Panc1 (cell line): Measurements from ENCODE around the gene TIPRL. TPM values are rescaled to one million over a fixed set of nuclear protein-coding genes. Genes with fewer than 3 reads are reported as not detected.
A peak's percentile ranks its signal among the peaks of the same experiment; 100 is the strongest.

Experiments used
- ATAC-seq: fragments of 200-7000 bp; cut with Tn5 transposase; 2 replicates; pipeline ENCODE4 v1.9.1; 2020; ENCODE audit warnings: mild to moderate bottlenecking, moderate library complexity
- BruUV-seq: library from RNA; stranded (reverse); fragments of 400-500 nt; replicated peaks from 2 replicates; lab custom pipeline; 2021; lab: Mats Ljungman, UMichigan
- CTCF ChIA-PET: fragments of 300-600 bp; sonication (Branson Sonifier 250); formaldehyde crosslinking; loops from one replicate; lab custom pipeline; 2022; ENCODE audit warnings: antibody characterized with exemption; lab: Charles Lee
- POLR2A ChIA-PET: fragments of 300-600 bp; sonication (Branson Sonifier 250); formaldehyde crosslinking; loops from one replicate; lab custom pipeline; 2022; ENCODE audit warnings: antibody characterized with exemption; lab: Charles Lee
- DNase-seq: peaks from one replicate; pipeline ENCODE4 v3.0.0-alpha.2; 2010; ENCODE audit warnings: low read depth, low spot score
- H3K27ac ChIP-seq: 2 replicates; pipeline ENCODE4 v1.5.1; 2011; ENCODE audit warnings: mild to moderate bottlenecking, low read length, inconsistent platforms
- H3K27me3 ChIP-seq: fragments of 200-500 bp; sonication (Bioruptor generic); 2 replicates; pipeline ENCODE4 v1.6.0; 2014; ENCODE audit warnings: low read length, inconsistent platforms; ENCODE audit not compliant: control insufficient read depth, insufficient read depth
- H3K36me3 ChIP-seq: fragments of 200-500 bp; sonication (Bioruptor generic); 2 replicates; pipeline ENCODE4 v1.5.1; 2014; ENCODE audit warnings: inconsistent platforms, mild to moderate bottlenecking, low read length, moderate library complexity; ENCODE audit not compliant: control insufficient read depth, insufficient read depth
- H3K4me1 ChIP-seq: 2 replicates; pipeline ENCODE4 v1.5.1; 2011; ENCODE audit warnings: inconsistent platforms, mild to moderate bottlenecking, low read length, moderate library complexity; ENCODE audit not compliant: control insufficient read depth, insufficient read depth
- H3K4me3 ChIP-seq, 2 experiments: 2 replicates each; pipeline ENCODE4 v1.5.1; 2011 to 2012; ENCODE audit warnings: low read depth in 2 of 2, low read length in 2 of 2, mild to moderate bottlenecking in 2 of 2, inconsistent platforms in 1 of 2, moderate library complexity in 1 of 2
- H3K9me3 ChIP-seq: fragments of 200-500 bp; sonication (Bioruptor generic); 2 replicates; pipeline ENCODE4 v1.5.1; 2014; ENCODE audit warnings: low read depth, mild to moderate bottlenecking, inconsistent platforms, low read length, moderate library complexity; ENCODE audit not compliant: control insufficient read depth, insufficient read depth
- POLR2AphosphoS5 ChIP-seq: IDR thresholded peaks from 2 replicates; pipeline ENCODE4 v1.6.1; 2012; ENCODE audit warnings: mild to moderate bottlenecking, low read depth, low read length, moderate library complexity
- SIN3A ChIP-seq: IDR thresholded peaks from 2 replicates; pipeline ENCODE4 v1.6.1; 2012; ENCODE audit warnings: low read depth, mild to moderate bottlenecking, low read length, moderate library complexity, borderline replicate concordance; ENCODE audit not compliant: insufficient read depth
- TCF7L2 ChIP-seq: IDR thresholded peaks from 2 replicates; pipeline ENCODE4 v1.6.1; 2011; ENCODE audit warnings: mild to moderate bottlenecking, low read depth, low read length, inconsistent platforms
- in situ Hi-C: cut with HindIII; loops from 2 replicates; pipeline ENCODE4 v1.10.0; 2016; ENCODE audit warnings: low sequenced_read_pairs, low pct_unique_long_range_greater_than_20kb
- intact Hi-C: fragments of 100-400 bp; cut with micrococcal nuclease; formaldehyde crosslinking; loops from one replicate; pipeline ENCODE4 v1.10.0; 2022; ENCODE audit not compliant: unreplicated experiment
- total RNA-seq: library from RNA; stranded (reverse); gene quantifications from one replicate; pipeline ENCODE4 v1.2.1, GENCODE V29; 2021; ENCODE audit not compliant: unreplicated experiment
- TF ChIP-seq, protein P1 (sequence below): fragments of 450-650 bp; IDR thresholded peaks from 2 replicates; pipeline ENCODE4 v1.5.1; 2017; ENCODE audit warnings: mild to moderate bottlenecking
- TF ChIP-seq, protein P2 (sequence below), 2 experiments: IDR thresholded peaks; 2 replicates each; pipeline ENCODE4 v1.6.1; 2011 to 2012; ENCODE audit warnings: low read depth in 2 of 2, control low read depth in 1 of 2, low read length in 1 of 2, mild to moderate bottlenecking in 1 of 2, moderate library complexity in 1 of 2; ENCODE audit not compliant: insufficient read depth in 1 of 2

The TIPRL gene
- total RNA-seq, 1 experiment from 2014 or later, result 48.5 TPM

DNA sequence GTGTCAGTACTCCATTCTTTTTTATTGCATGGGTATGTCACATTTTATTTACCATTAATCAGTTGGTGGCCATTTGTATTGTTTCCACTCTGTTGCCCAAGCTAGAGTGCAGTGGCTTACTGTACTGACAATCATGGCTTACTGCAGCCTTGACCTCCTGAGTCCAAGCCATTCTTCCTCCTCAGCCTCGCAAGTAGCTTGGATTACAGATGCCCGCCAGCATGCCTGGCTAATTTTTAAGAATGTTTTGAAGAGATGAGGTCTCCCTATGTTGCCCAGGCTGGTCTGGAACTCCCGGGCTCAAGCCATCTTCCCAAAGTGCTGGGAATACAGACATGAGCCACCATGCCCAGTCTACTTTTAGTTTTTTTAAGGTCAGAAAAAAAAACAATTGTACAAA is 46.2 kb downstream of the TIPRL start:
- H3K4me3 ChIP-seq, result peak overlapping the region; percentile 85
- H3K27ac ChIP-seq, result peak overlapping the region; percentile 89

DNA sequence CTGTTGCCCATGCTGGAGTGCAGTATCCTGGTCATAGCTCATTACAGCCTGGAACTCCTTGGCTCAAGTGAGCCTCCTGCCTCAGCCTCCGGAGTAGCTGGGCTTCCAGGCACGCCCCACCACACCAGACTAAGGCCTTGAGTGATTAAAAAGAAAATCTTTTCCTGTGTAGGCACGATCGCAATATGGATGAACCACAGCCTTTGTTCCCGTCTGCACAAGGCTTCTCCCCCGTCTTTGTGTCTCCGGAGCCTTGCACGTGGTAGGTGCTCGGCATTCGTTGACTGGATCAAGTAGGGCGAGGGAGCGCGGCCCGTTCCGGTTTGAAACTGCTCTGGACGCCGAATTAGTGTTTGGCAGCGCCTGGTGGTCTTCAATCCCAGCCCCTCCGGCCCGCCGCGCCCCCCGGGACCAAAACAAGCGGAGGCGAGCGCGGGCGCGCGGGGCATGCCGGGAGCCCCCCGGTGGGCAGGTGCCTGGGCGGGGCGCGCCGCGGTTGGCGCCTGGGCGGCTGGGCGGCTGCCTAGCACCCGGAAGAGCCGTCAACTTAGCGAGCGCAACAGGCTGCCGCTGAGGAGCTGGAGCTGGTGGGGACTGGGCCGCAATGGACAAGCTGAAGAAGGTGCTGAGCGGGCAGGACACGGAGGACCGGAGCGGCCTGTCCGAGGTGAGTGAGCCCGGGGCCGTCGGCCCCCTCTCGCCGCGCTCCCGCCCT is 46.9 kb downstream of the TIPRL start, which contains the start of gene SFT2D2:
SFT2D2 (plus strand) TSS at position 529 of the 715 bp plus-strand sequence; CDS start at position 605, 76 bp downstream.
- in situ Hi-C loops (no loop called here), intact Hi-C loops (no loop called here)
- DNase-seq (peak; percentile 42), ATAC-seq (peak; percentile 97)
- TF ChIP-seq, protein P1, sequence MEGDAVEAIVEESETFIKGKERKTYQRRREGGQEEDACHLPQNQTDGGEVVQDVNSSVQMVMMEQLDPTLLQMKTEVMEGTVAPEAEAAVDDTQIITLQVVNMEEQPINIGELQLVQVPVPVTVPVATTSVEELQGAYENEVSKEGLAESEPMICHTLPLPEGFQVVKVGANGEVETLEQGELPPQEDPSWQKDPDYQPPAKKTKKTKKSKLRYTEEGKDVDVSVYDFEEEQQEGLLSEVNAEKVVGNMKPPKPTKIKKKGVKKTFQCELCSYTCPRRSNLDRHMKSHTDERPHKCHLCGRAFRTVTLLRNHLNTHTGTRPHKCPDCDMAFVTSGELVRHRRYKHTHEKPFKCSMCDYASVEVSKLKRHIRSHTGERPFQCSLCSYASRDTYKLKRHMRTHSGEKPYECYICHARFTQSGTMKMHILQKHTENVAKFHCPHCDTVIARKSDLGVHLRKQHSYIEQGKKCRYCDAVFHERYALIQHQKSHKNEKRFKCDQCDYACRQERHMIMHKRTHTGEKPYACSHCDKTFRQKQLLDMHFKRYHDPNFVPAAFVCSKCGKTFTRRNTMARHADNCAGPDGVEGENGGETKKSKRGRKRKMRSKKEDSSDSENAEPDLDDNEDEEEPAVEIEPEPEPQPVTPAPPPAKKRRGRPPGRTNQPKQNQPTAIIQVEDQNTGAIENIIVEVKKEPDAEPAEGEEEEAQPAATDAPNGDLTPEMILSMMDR, result no peak
- TF ChIP-seq SIN3A (peak; percentile 87; the same call in 1 of the 2 replicates), POLR2AphosphoS5 (peak; percentile 47)
- H3K36me3 ChIP-seq, result peaks cover 4% of the 10 kb centered on the region; the same call in 1 of the 2 replicates
- peaks cover 4% of the 10 kb centered on the region; the same call in 1 of the 2 replicates for H3K9me3 ChIP-seq
- BruUV-seq, result TSS peak; percentile 98
- ChIA-PET POLR2A (interaction anchor here (0.6 kb wide), 1 partner anchor 841 kb away, joined by 7 read pairs; no protein-coding TSS in a partner anchor), CTCF (interaction anchor here (0.5 kb wide), 1 partner anchor 81 kb away, joined by 6 read pairs; no protein-coding TSS in a partner anchor)
- H3K4me1 ChIP-seq, result peaks cover 27% of the 10 kb centered on the region
- peak within 1 kb of the TSS; percentile 89 for H3K27ac ChIP-seq
- H3K27me3 ChIP-seq, result no peaks in the 10 kb centered on the region
- peak within 1 kb of the TSS; percentile 85 for H3K4me3 ChIP-seq

More for the DNA sequence above, 46.2 kb downstream of the TIPRL start:
- H3K9me3 ChIP-seq, result peaks cover 4% of the 10 kb centered on the region; the same call in 1 of the 2 replicates
- ATAC-seq (no peak), DNase-seq (no peak)
- BruUV-seq, result no TSS peak
- peaks cover 4% of the 10 kb centered on the region; the same call in 1 of the 2 replicates for H3K36me3 ChIP-seq
- intact Hi-C loops, result no loop called here
- ChIA-PET CTCF (interaction anchor here (0.5 kb wide), 1 partner anchor 80 kb away, joined by 6 read pairs; no protein-coding TSS in a partner anchor), POLR2A (no interaction called here)
- H3K27me3 ChIP-seq, result no peaks in the 10 kb centered on the region
- H3K4me1 ChIP-seq, result peaks cover 27% of the 10 kb centered on the region
- TF ChIP-seq, protein P1, result no peak
- TF ChIP-seq POLR2AphosphoS5, result no peak
- TF ChIP-seq SIN3A, result no peak
- TF ChIP-seq, protein P2, sequence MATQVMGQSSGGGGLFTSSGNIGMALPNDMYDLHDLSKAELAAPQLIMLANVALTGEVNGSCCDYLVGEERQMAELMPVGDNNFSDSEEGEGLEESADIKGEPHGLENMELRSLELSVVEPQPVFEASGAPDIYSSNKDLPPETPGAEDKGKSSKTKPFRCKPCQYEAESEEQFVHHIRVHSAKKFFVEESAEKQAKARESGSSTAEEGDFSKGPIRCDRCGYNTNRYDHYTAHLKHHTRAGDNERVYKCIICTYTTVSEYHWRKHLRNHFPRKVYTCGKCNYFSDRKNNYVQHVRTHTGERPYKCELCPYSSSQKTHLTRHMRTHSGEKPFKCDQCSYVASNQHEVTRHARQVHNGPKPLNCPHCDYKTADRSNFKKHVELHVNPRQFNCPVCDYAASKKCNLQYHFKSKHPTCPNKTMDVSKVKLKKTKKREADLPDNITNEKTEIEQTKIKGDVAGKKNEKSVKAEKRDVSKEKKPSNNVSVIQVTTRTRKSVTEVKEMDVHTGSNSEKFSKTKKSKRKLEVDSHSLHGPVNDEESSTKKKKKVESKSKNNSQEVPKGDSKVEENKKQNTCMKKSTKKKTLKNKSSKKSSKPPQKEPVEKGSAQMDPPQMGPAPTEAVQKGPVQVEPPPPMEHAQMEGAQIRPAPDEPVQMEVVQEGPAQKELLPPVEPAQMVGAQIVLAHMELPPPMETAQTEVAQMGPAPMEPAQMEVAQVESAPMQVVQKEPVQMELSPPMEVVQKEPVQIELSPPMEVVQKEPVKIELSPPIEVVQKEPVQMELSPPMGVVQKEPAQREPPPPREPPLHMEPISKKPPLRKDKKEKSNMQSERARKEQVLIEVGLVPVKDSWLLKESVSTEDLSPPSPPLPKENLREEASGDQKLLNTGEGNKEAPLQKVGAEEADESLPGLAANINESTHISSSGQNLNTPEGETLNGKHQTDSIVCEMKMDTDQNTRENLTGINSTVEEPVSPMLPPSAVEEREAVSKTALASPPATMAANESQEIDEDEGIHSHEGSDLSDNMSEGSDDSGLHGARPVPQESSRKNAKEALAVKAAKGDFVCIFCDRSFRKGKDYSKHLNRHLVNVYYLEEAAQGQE (IDR thresholded peaks at IDR 0.05; ENCODE audit: insufficient read depth in 1 of 2, low read depth in 2 of 2, low read length in 1 of 2), result no peak
- TF ChIP-seq TCF7L2, result no peak
- in situ Hi-C loops, result no loop called here
